ENCODE data around the gene PPARA. TPM values are rescaled to one million over a fixed set of nuclear protein-coding genes. Genes with fewer than 3 reads are reported as not detected.
A peak's percentile ranks its signal among the peaks of the same experiment; 100 is the strongest.

PPARA gene
- total and polyA plus RNA-seq, 2 of the 4 experiments (the other 2 are of a cell fraction): 3.1 to 7.0 TPM

- Histone ChIP-seq H3K36me3 (ENCODE audit: control insufficient read depth, insufficient read depth, low read length) (peaks cover 12% of the 10 kb centered on the region), H3K9me3 (ENCODE audit: control insufficient read depth, insufficient read depth, low read length) (no peaks in the 10 kb centered on the region), H4K8ac (ENCODE audit: low read depth in 2 of 2, low read length in 2 of 2) (no peak overlapping the region), H2AK9ac (replicated peaks; ENCODE audit: low read depth, low read length, poor library complexity) (no peak overlapping the region), H2AFZ (replicated peaks; ENCODE audit: low read length, poor library complexity) (peak overlapping the region; percentile 5), H4K5ac (ENCODE audit: low read depth, low read length) (no peak overlapping the region), H3K9ac (ENCODE audit: low read depth, low read length) (no peak overlapping the region), H3K27ac (ENCODE audit: insufficient read depth, low read length) (no peak overlapping the region), H4K91ac (ENCODE audit: insufficient read depth, low read depth, low read length) (no peak overlapping the region), H3K56ac (ENCODE audit: extremely low read depth, insufficient read depth, low read length) (no peak overlapping the region), H3K23ac (ENCODE audit: low read depth, low read length) (no peak overlapping the region), H3K79me1 (ENCODE audit: low read depth in 1 of 2, low read length in 2 of 2) (peaks cover 4 to 29% of the 10 kb centered on the region in 2 experiments), H3K18ac (ENCODE audit: low read depth, low read length) (no peak overlapping the region), H3K27me3 (ENCODE audit: control insufficient read depth, insufficient read depth, low read length) (no peaks in the 10 kb centered on the region), H2BK15ac (ENCODE audit: low read depth, low read length) (no peak overlapping the region), H2BK20ac (ENCODE audit: low read depth, low read length) (no peak overlapping the region), H3K4ac (ENCODE audit: low read depth, low read length) (no peak overlapping the region), H3K9me1 (ENCODE audit: insufficient read depth, low read length) (0 out of 2 replicates have a peak, but pooled peaks cover 5% of the 10 kb centered on the region), H3K4me2 (ENCODE audit: low read depth, low read length) (no peak overlapping the region), H3K4me1 (ENCODE audit: control insufficient read depth, insufficient read depth, low read length) (no peaks in the 10 kb centered on the region), H2BK120ac (ENCODE audit: low read depth, low read length) (no peak overlapping the region), H2BK5ac (ENCODE audit: low read depth, low read length, poor library complexity, severe bottlenecking) (no peak overlapping the region), H4K20me1 (ENCODE audit: insufficient read depth, low read length) (peaks cover 4% of the 10 kb centered on the region; the same call in 1 of the 2 replicates), H3K14ac (replicated peaks; ENCODE audit: low read depth, low read length) (no peak overlapping the region), H2AK5ac (ENCODE audit: low read depth, low read length) (no peak overlapping the region), H3K4me3 (ENCODE audit: insufficient read depth, low read depth, low read length) (no peak overlapping the region)
- CTCF ChIA-PET: no interaction called here
- DNase-seq: no peak
- no peak for ATAC-seq (ENCODE audit: low read depth)
- dilution Hi-C loops (cut with HindIII; ENCODE audit: low sequenced_read_pairs, unreplicated experiment): no loop called here
- intact Hi-C loops (cut with micrococcal nuclease): no loop called here
- POLR2A ChIA-PET (ENCODE audit: unreplicated experiment): no interaction called here
- TF ChIP-seq ELK1 (IDR thresholded peaks at IDR 0.05; ENCODE audit: borderline replicate concordance, low read depth, low read length): no peak
- WGBS, 2 experiments (ENCODE audit: extremely low coverage in 2 of 2, insufficient read length in 1 of 2): 46% methylated on average over 3 of the region's 10 CpGs; no CpG with 5 or more reads in 1 of the 2 experiments
- in situ Hi-C loops (cut with MboI; ENCODE audit: low sequenced_read_pairs): no loop called here
- no TSS peak for BruUV-seq (replicated peaks)
These were observed 12.0 kb downstream of the PPARA start for GRCh38 chr22:46162285-46162684.

All from IMR-90 (cell line).